ENCODE results near the gene PPAT.

PPAT gene

DNA sequence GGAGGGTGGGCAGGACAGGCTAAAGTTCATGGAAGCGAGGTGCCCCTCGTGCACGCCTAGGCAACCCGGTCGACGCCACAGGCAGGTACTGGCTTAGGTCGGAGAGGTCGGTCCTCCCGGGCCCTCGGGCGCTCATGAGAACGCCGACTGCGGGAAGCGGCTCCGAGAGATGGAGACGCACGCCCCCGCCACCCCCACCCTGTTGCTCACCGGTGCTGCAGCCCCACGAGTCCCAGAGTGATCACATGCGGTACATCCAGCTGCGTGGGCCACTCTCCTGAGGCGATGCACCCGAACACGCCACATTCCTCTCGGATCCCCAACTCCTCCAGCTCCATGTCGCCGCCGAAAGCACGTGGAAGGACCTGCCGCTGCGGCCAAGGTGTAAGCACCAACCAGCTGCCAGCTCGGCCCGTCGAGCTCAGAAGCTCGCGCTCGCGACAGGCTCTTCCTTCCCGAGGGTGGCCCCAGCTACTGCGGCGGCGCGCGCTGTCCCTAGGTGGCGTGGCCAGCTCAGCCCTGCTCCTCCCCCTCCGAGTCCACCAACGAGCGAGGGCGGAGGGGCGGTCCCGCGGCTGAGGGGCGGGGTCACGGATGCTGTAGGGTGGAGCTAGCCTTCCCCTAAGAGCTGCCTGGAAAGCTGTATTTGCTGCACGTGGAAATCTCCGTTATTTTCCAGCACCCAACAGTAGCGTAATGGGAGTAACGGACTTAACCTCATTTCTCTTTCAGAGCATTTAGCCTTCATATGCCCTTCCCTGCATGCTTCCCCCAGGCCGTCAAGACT is at the start of gene PPAT:
Gene PPAT, minus strand, starts transcription at position 476 of the 787 bp plus-strand sequence. Its CDS starts 138 bp downstream, at position 338.
- peak; percentile 99 for DNase-seq (ENCODE audit: extremely low read depth, insufficient read length)
- Histone ChIP-seq H3K36me3 (ENCODE audit: control insufficient read depth, insufficient read depth, low read length) (no peaks in the 10 kb centered on the region), H3K4me3 (replicated peaks; ENCODE audit: low read depth, low read length) (peak within 1 kb of the TSS; percentile 94), H3K27me3 (replicated peaks; ENCODE audit: control insufficient read depth, insufficient read depth, low read length) (no peaks in the 10 kb centered on the region)
- TF ChIP-seq, protein P1, sequence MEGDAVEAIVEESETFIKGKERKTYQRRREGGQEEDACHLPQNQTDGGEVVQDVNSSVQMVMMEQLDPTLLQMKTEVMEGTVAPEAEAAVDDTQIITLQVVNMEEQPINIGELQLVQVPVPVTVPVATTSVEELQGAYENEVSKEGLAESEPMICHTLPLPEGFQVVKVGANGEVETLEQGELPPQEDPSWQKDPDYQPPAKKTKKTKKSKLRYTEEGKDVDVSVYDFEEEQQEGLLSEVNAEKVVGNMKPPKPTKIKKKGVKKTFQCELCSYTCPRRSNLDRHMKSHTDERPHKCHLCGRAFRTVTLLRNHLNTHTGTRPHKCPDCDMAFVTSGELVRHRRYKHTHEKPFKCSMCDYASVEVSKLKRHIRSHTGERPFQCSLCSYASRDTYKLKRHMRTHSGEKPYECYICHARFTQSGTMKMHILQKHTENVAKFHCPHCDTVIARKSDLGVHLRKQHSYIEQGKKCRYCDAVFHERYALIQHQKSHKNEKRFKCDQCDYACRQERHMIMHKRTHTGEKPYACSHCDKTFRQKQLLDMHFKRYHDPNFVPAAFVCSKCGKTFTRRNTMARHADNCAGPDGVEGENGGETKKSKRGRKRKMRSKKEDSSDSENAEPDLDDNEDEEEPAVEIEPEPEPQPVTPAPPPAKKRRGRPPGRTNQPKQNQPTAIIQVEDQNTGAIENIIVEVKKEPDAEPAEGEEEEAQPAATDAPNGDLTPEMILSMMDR (IDR thresholded peaks at IDR 0.05; ENCODE audit: insufficient read depth, low read length, poor library complexity, severe bottlenecking) = peak; percentile 4

DNA sequence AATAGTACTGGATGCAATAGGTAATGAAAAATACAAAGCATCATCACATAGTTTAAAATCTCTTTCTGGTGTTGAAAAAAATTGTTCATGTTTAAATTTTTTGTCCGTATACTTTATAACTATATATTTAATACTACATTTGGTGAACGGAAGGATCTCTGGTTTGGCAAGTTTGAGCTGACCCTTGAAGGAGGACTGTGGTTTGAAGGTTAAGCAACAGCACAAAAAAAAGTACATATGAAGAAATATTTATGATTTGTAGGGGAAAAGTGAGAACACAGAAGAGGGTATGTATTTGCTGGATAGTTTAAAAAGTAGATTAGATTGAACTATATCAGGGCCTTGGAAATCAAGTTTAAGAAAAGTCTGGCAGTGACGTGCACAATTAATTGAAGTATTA is 45.3 kb upstream of the PPAT start:
- TF ChIP-seq, protein P1 (IDR thresholded peaks at IDR 0.05; ENCODE audit: insufficient read depth, low read length, poor library complexity, severe bottlenecking) = no peak
- no peaks in the 10 kb centered on the region for H3K27me3 ChIP-seq (replicated peaks; ENCODE audit: control insufficient read depth, insufficient read depth, low read length)
- H3K4me3 ChIP-seq (replicated peaks; ENCODE audit: low read depth, low read length) = no peak overlapping the region
- DNase-seq (ENCODE audit: extremely low read depth, insufficient read length) = no peak
- peaks cover 8% of the 10 kb centered on the region for H3K36me3 ChIP-seq (ENCODE audit: control insufficient read depth, insufficient read depth, low read length)

DNA sequence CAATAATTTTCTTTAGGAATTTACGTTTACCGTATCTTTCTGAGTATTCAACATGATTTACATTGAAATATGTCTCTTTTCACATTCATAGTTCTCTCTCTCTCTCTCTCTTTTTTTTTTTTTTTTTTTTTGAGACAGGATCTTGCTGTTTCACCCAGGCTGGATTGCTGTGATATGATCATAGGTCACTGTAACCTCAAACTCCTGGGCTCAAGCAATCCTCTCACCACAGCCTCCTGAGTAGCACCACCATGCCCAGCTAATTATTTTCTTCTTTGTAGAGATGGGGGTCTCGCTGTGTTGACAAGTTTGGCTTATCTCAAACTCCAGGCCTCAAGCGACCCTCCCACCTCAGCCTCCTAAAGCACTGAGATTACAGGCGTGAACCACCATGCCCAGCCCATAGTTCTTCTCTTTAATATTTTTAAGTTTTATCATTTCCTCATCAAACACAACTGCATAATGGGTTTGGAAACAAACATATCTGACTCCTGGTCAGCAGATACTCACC is 41.8 kb upstream of the PPAT start:
- Histone ChIP-seq H3K27me3 (replicated peaks; ENCODE audit: control insufficient read depth, insufficient read depth, low read length) (no peaks in the 10 kb centered on the region), H3K4me3 (replicated peaks; ENCODE audit: low read depth, low read length) (no peak overlapping the region), H3K36me3 (ENCODE audit: control insufficient read depth, insufficient read depth, low read length) (peaks cover 14% of the 10 kb centered on the region)
- TF ChIP-seq, protein P1 (IDR thresholded peaks at IDR 0.05; ENCODE audit: insufficient read depth, low read length, poor library complexity, severe bottlenecking) = no peak
- no peak for DNase-seq (ENCODE audit: extremely low read depth, insufficient read length)

DNA sequence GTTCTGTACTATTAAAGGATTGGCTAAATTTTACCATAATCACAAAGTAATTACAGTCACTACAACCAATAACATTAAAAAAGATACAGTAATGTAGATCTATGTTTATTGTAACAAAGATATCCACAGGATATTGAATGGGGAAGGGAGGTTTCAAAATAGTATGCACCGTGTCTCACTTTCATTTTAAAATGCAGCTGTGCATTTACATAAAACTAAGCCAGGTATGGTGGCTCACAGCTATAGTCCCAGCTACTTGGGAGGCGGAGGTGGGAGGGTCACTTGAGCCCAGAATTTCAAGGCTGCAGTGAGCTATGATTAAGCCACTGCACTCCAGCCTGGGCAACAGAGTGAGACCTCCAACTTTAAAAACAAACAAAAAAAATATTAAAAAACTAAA is 40.5 kb upstream of the PPAT start:
- no peak overlapping the region; the same call in 1 of the 2 replicates for H3K4me3 ChIP-seq (replicated peaks; ENCODE audit: low read depth, low read length)
- no peak for DNase-seq (ENCODE audit: extremely low read depth, insufficient read length)
- peaks cover 16% of the 10 kb centered on the region for H3K36me3 ChIP-seq (ENCODE audit: control insufficient read depth, insufficient read depth, low read length)
- TF ChIP-seq, protein P1 (IDR thresholded peaks at IDR 0.05; ENCODE audit: insufficient read depth, low read length, poor library complexity, severe bottlenecking) = no peak
- H3K27me3 ChIP-seq (replicated peaks; ENCODE audit: control insufficient read depth, insufficient read depth, low read length) = no peaks in the 10 kb centered on the region

DNA sequence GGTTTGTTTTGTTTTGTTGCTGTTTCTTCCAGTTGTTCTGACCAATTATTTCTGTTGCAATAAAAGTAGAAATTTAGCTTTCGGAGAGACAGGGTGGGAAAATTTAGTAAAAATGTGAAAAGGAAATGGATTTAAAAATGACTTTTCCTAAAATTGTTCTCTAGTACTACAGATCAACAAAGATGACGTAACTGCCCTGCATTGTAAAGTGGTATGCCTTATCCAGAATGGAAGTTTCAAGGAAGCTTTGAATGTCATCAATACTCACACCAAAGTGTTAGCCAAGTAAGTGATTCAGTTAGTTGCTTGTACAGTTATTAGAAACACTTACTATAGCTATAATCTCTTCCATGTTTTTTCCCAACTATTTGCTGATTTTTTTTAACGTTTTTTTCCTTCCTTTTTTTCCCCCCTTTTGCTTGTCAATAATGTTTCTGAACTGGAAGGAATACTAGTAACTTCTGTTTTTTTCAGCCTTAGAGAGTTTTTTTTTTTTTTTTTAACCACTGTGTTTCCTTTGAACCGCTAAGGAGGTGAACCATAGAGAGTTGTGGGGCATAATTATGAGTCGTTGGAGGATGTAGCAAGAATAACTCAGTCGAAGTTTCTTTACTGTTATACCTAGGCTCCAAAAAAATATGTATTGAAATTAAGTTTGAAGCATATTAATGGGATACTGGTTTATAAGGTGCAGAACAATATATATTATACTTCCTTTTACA is 34.2 kb upstream of the PPAT start:
- H3K27me3 ChIP-seq (replicated peaks; ENCODE audit: control insufficient read depth, insufficient read depth, low read length) = no peaks in the 10 kb centered on the region
- TF ChIP-seq, protein P1 (IDR thresholded peaks at IDR 0.05; ENCODE audit: insufficient read depth, low read length, poor library complexity, severe bottlenecking) = no peak
- H3K4me3 ChIP-seq (replicated peaks; ENCODE audit: low read depth, low read length) = no peak overlapping the region; the same call in 1 of the 2 replicates
- peaks cover 9% of the 10 kb centered on the region for H3K36me3 ChIP-seq (ENCODE audit: control insufficient read depth, insufficient read depth, low read length)
- no peak for DNase-seq (ENCODE audit: extremely low read depth, insufficient read length)
